SK-N-SH (cell line): ENCODE data around the gene COL4A6.

ENCODE experiments used
- CTCF ChIP-seq: fragments of 200-600 bp; sonication (generic); IDR thresholded peaks from 2 replicates; pipeline ENCODE4 v1.6.1; 2017; ENCODE audit warnings: antibody characterized with exemption, mild to moderate bottlenecking, moderate library complexity
- EP300 ChIP-seq, 2 experiments: IDR thresholded peaks; 2 replicates each; pipeline versions ENCODE4 v1.4.0 to v1.6.1; 2012; ENCODE audit warnings: borderline replicate concordance in 1 of 2, low read depth in 1 of 2, low read length in 1 of 2
- EZH2phosphoT487 ChIP-seq: fragments of 200-600 bp; sonication (generic); IDR thresholded peaks from 2 replicates; pipeline ENCODE4 v1.6.1; 2017; ENCODE audit warnings: low read depth, mixed run types, mild to moderate bottlenecking, antibody characterized with exemption, moderate library complexity, borderline replicate concordance
- POLR2AphosphoS5 ChIP-seq: IDR thresholded peaks from 2 replicates; pipeline ENCODE4 v1.6.1; 2012; ENCODE audit warnings: low read depth, low read length
- RFX5 ChIP-seq: IDR thresholded peaks from 2 replicates; pipeline ENCODE4 v1.6.1; 2012; ENCODE audit warnings: mild to moderate bottlenecking, improper control_type of control experiment, low read length
- USF2 ChIP-seq: fragments of 150-350 bp; IDR thresholded peaks from 2 replicates; pipeline ENCODE4 v1.6.1; 2017; ENCODE audit warnings: antibody characterized with exemption, low read length, low read depth, borderline replicate concordance

DNA sequence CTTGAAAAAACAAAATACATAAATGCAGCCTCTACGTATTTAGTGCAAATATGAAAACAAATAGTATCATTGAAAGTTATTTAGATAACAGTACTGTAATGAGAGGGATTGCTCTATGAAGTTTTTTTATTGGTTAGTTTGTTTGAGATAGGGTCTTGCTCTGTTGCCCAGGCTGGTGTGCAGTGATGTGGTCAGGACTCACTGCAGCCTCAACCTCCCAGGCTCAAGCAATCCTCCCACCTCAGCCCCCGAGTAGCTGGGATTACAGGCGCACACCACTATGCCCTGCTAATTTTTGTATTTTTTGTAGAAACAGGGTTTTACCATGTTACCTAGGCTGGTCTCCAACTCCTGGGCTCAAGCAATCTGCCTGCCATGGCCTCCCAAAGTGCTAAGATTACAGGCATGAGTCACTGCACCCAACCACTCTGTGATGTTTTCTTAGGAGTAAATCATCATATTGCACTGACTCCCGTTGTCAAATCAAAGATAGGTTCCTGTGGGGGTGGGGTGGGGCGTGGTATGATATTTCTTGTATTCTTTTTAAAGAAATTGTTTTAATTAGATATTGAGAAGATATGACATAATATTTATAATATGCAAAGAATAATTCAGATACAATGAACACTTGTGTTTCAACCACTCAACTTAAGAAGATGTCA, 270.9 kb downstream of the COL4A6 start:
- TF ChIP-seq CTCF, result no peak
- TF ChIP-seq EZH2phosphoT487, result no peak
- no peak for TF ChIP-seq POLR2AphosphoS5
- TF ChIP-seq EP300 (IDR thresholded peaks at IDR 0.05; ENCODE audit: borderline replicate concordance in 1 of 2, low read depth in 1 of 2, low read length in 1 of 2), result no peak
- no peak for TF ChIP-seq USF2
- TF ChIP-seq RFX5, result no peak
